ENCODE results near the gene TMED1. TPM values are rescaled to one million over a fixed set of nuclear protein-coding genes. Genes with fewer than 3 reads are reported as not detected.

The TMED1 gene
- total and polyA plus RNA-seq, 2 of the 13 experiments (the other 11 are each of a cell fraction or from before 2014, with no cell fraction given), result 48.3 to 51.8 TPM

- POLR2A ChIA-PET, result no interaction called here
- FAIRE-seq (no peak), ATAC-seq (no peak), DNase-seq (ENCODE audit: low spot score) (no peak)
- Histone ChIP-seq H3K9me3 (ENCODE audit: low read length) (no peaks in the 10 kb centered on the region), H3K27ac (ENCODE audit: extremely low read length, insufficient read depth, low read length) (no peak overlapping the region), H3K79me2 (ENCODE audit: insufficient read depth, low read length) (peaks cover 55% of the 10 kb centered on the region), H2AFZ (ENCODE audit: low read length) (no peak overlapping the region), H3K36me3 (replicated peaks in 1 of 2; ENCODE audit: control insufficient read depth in 1 of 2, insufficient read depth in 2 of 2, low read length in 2 of 2) (peaks cover 4 to 6% of the 10 kb centered on the region in 2 experiments; a peak in 3 of 5 replicates), H3K27me3 (ENCODE audit: control insufficient read depth in 1 of 2, insufficient read depth in 2 of 2, low read length in 2 of 2) (no peaks in the 10 kb centered on the region), H3K9ac (ENCODE audit: insufficient read depth, low read depth, low read length) (no peak overlapping the region), H3K4me1 (ENCODE audit: insufficient read depth, low read length) (peaks cover 29% of the 10 kb centered on the region), H3K4me2 (ENCODE audit: low read depth, low read length) (no peak overlapping the region), H3K4me3 (replicated peaks in 1 of 3; ENCODE audit: insufficient read depth in 1 of 3, low read depth in 2 of 3, low read length in 3 of 3) (no peak overlapping the region), H4K20me1 (ENCODE audit: insufficient read depth, low read length) (peaks cover 5% of the 10 kb centered on the region; the same call in 1 of the 2 replicates)
- TF ChIP-seq RXRA (CRISPR knock-in tag; IDR thresholded peaks at IDR 0.05), result no peak
- in situ Hi-C loops (cut with HindIII; ENCODE audit: extremely low pct_ligation_motif_present, low pct_unique_long_range_greater_than_20kb), result no loop called here
- CTCF ChIA-PET (ENCODE audit: low intra/inter-chr PET ratio, low total read pairs), result no interaction called here
- WGBS (ENCODE audit: low lambda C conversion rate), result 94% methylated on average over 2 of the region's 2 CpGs
- no TSS peak for BruUV-seq (replicated peaks)
- intact Hi-C loops (cut with micrococcal nuclease; ENCODE audit: unreplicated experiment), result no loop called here
Observed at GRCh38 chr19:10884274-10884673, 48.3 kb upstream of the TMED1 start.

GRCh38 chr19:10882108-10882457 is 46.1 kb upstream of the TMED1 start:
- ChIA-PET POLR2A (interaction anchor here (1.2 kb wide), 1 partner anchor 9 kb away, joined by 5 read pairs; no protein-coding TSS in a partner anchor), CTCF (ENCODE audit: low intra/inter-chr PET ratio, low total read pairs) (no interaction called here)
- Histone ChIP-seq H3K4me1 (ENCODE audit: insufficient read depth, low read length) (peaks cover 51% of the 10 kb centered on the region), H3K27ac (ENCODE audit: extremely low read length, insufficient read depth, low read length) (no peak overlapping the region), H3K4me3 (replicated peaks in 1 of 3; ENCODE audit: insufficient read depth in 1 of 3, low read depth in 2 of 3, low read length in 3 of 3) (no peak overlapping the region), H3K9ac (ENCODE audit: insufficient read depth, low read depth, low read length) (no peak overlapping the region), H3K36me3 (replicated peaks in 1 of 2; ENCODE audit: control insufficient read depth in 1 of 2, insufficient read depth in 2 of 2, low read length in 2 of 2) (peaks cover 4 to 6% of the 10 kb centered on the region in 2 experiments; a peak in 3 of 5 replicates), H3K79me2 (ENCODE audit: insufficient read depth, low read length) (peaks cover 65% of the 10 kb centered on the region), H3K27me3 (ENCODE audit: control insufficient read depth in 1 of 2, insufficient read depth in 2 of 2, low read length in 2 of 2) (no peaks in the 10 kb centered on the region), H2AFZ (ENCODE audit: low read length) (no peak overlapping the region), H3K9me3 (ENCODE audit: low read length) (no peaks in the 10 kb centered on the region), H3K4me2 (ENCODE audit: low read depth, low read length) (no peak overlapping the region), H4K20me1 (ENCODE audit: insufficient read depth, low read length) (peaks cover 2% of the 10 kb centered on the region; the same call in 1 of the 2 replicates)
- DNase-seq (ENCODE audit: low spot score) (no peak), ATAC-seq (no peak), FAIRE-seq (no peak)
- intact Hi-C loops (cut with micrococcal nuclease; ENCODE audit: unreplicated experiment) (no loop called here), in situ Hi-C loops (cut with HindIII; ENCODE audit: extremely low pct_ligation_motif_present, low pct_unique_long_range_greater_than_20kb) (no loop called here)
- WGBS (ENCODE audit: low lambda C conversion rate), result 93% methylated on average over 4 of the region's 9 CpGs
- TF ChIP-seq CEBPG (CRISPR knock-in tag; IDR thresholded peaks at IDR 0.05) (no peak), DZIP1 (CRISPR knock-in tag; IDR thresholded peaks at IDR 0.05) (no peak), PITX1 (CRISPR knock-in tag; IDR thresholded peaks at IDR 0.05) (no peak), ZGPAT (CRISPR knock-in tag; IDR thresholded peaks at IDR 0.05) (no peak), GZF1 (CRISPR knock-in tag; IDR thresholded peaks at IDR 0.05) (no peak), ZNF143 (CRISPR knock-in tag; IDR thresholded peaks at IDR 0.05) (no peak), GPBP1L1 (CRISPR knock-in tag; IDR thresholded peaks at IDR 0.05) (no peak), AGO2 (optimal IDR thresholded peaks at IDR 0.05; ENCODE audit: low read depth, low read length) (no peak), ZNF512B (CRISPR knock-in tag; IDR thresholded peaks at IDR 0.05; ENCODE audit: borderline replicate concordance) (no peak), ZNF101 (CRISPR knock-in tag; IDR thresholded peaks at IDR 0.05; ENCODE audit: borderline replicate concordance, low read depth) (no peak)
- no TSS peak for BruUV-seq (replicated peaks)
